ENCODE results near the gene PTRH1.

- TF ChIP-seq POLR2AphosphoS5 (IDR thresholded peaks at IDR 0.05; ENCODE audit: borderline replicate concordance, low read depth, low read length) (no peak), EZH2 (IDR thresholded peaks at IDR 0.05) (no peak)
These were observed 29.1 kb upstream of the PTRH1 start for GRCh38 chr9:127744398-127745110.
